Subcutaneous adipose tissue (tissue), 4 donors: ENCODE results near the gene FBXL22. TPM values are rescaled to one million over a fixed set of nuclear protein-coding genes. Genes with fewer than 3 reads are reported as not detected.

ENCODE experiments used
- total RNA-seq, 4 donors: library from RNA; depleted of rRNA; stranded (reverse); fragments of >200 nt; gene quantifications; one replicate each; pipeline ENCODE4 v1.1.0, GENCODE V29; 2016
- TF ChIP-seq, protein P1 (sequence below): fragments of 450-650 bp; IDR thresholded peaks from one replicate; pipeline ENCODE4 v1.5.1; 2016; ENCODE audit warnings: low read depth, mild to moderate bottlenecking, control low read depth, antibody characterized with exemption, moderate library complexity

FBXL22 gene
- total RNA-seq, 4 donors from 2014 or later, result 0.22 to 1.7 TPM; not detected in 2

DNA sequence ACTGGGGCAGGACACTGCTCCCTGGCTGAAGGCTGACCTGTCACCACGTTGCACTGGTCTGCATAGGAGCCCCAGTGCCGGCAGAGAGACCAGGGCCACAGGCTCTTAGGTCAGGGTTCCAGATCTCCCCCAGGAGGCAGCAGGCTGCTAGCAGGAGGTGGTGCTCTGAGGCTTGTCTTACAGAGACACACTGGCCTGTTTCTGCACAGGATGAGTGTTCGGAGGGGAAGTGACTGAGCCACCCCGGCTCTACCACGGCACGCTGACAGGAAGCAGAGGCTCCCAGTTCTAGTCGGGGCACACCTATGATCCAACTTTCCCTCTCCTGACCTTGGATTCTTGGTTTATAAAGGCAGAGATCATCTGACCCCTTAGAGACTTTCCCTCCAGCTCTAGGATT, 8.6 kb downstream of the FBXL22 start:
- TF ChIP-seq, protein P1, sequence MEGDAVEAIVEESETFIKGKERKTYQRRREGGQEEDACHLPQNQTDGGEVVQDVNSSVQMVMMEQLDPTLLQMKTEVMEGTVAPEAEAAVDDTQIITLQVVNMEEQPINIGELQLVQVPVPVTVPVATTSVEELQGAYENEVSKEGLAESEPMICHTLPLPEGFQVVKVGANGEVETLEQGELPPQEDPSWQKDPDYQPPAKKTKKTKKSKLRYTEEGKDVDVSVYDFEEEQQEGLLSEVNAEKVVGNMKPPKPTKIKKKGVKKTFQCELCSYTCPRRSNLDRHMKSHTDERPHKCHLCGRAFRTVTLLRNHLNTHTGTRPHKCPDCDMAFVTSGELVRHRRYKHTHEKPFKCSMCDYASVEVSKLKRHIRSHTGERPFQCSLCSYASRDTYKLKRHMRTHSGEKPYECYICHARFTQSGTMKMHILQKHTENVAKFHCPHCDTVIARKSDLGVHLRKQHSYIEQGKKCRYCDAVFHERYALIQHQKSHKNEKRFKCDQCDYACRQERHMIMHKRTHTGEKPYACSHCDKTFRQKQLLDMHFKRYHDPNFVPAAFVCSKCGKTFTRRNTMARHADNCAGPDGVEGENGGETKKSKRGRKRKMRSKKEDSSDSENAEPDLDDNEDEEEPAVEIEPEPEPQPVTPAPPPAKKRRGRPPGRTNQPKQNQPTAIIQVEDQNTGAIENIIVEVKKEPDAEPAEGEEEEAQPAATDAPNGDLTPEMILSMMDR, result no peak

- TF ChIP-seq, protein P1, result no peak
These were observed 9.1 kb downstream of the FBXL22 start for GRCh38 chr15:63606308-63606707.

GRCh38 chr15:63608989-63609388, 11.8 kb downstream of the FBXL22 start:
- TF ChIP-seq, protein P1, result no peak

- TF ChIP-seq, protein P1, result no peak
These were observed 12.3 kb downstream of the FBXL22 start for GRCh38 chr15:63609448-63609847.

GRCh38 chr15:63610209-63610841, 13.1 kb downstream of the FBXL22 start:
- TF ChIP-seq, protein P1, result no peak

- TF ChIP-seq, protein P1, result no peak
These were observed 14.0 kb downstream of the FBXL22 start for GRCh38 chr15:63611177-63611576.

DNA sequence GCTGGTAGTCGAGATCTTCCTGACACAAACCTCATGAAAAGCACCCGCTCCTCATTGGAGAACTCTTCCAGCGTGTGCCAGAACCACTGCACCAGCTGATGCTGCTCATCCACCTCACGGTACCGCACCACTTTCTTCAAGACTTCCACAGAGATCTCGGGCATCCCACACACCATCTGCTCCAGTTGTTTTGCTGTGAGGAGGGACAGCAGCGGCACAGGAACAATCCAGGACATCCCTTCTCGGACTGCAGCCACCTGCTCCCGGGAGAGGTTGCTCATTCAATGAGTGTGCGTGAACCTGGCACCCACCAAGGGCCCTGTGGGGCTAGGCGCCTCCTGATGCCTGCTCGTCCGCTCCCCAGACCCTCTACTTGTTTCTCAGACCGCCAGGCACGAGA, 15.1 kb downstream of the FBXL22 start:
- TF ChIP-seq, protein P1, result no peak
